ENCODE results near the gene SLC22A12. TPM values are rescaled to one million over a fixed set of nuclear protein-coding genes. Genes with fewer than 3 reads are reported as not detected.

The SLC22A12 gene
- total RNA-seq, 2 donors from 2014 or later: not detected

DNA sequence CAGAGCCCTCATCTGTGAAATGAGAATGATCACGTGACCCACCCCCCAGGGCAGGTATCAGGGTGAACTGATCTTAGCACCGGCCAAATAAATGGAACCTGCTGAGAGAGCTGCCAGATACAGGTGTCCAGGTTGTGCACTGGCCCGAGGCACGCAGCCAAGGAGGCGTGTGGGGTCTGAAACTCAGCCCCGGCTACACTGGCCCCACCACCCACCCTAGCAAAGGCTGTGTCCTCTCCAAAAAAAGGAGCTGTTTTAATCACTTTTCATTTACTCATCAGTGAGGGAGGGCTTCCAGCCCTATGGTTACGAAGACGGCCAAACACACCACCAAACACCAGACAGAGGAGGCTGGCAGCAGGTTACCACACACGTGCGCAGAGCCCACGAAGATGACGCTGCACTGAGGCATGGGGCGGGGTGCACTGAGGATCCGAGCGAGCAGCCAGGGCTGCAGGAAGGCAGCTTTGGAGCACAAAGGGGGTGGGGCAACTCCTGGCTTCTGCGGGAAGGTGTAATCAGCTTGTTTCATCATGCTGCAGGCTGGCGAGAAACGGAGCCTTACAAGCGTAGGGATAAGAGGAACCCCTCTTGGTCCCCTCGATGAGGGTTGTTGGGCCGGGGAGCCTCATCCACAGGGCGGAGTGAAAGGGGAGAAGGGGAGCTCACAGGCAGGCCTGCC, 19.5 kb upstream of the SLC22A12 start:
- no peak overlapping the region for H3K4me3 ChIP-seq
- ATAC-seq (ENCODE audit: insufficient number of reproducible peaks, low FRiP score, low read depth) (no peak), DNase-seq (ENCODE audit: low spot score) (no peak)
- no peaks in the 10 kb centered on the region for H3K27me3 ChIP-seq (replicated peaks; ENCODE audit: insufficient read depth)
- H3K36me3 ChIP-seq: no peaks in the 10 kb centered on the region
- TF ChIP-seq, protein P1, sequence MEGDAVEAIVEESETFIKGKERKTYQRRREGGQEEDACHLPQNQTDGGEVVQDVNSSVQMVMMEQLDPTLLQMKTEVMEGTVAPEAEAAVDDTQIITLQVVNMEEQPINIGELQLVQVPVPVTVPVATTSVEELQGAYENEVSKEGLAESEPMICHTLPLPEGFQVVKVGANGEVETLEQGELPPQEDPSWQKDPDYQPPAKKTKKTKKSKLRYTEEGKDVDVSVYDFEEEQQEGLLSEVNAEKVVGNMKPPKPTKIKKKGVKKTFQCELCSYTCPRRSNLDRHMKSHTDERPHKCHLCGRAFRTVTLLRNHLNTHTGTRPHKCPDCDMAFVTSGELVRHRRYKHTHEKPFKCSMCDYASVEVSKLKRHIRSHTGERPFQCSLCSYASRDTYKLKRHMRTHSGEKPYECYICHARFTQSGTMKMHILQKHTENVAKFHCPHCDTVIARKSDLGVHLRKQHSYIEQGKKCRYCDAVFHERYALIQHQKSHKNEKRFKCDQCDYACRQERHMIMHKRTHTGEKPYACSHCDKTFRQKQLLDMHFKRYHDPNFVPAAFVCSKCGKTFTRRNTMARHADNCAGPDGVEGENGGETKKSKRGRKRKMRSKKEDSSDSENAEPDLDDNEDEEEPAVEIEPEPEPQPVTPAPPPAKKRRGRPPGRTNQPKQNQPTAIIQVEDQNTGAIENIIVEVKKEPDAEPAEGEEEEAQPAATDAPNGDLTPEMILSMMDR (IDR thresholded peaks at IDR 0.05): no peak
- H3K9me3 ChIP-seq: no peaks in the 10 kb centered on the region
- no peaks in the 10 kb centered on the region for H3K4me1 ChIP-seq (ENCODE audit: control insufficient read depth in 1 of 2, low read depth in 2 of 2)
- no peak overlapping the region for H3K27ac ChIP-seq

DNA sequence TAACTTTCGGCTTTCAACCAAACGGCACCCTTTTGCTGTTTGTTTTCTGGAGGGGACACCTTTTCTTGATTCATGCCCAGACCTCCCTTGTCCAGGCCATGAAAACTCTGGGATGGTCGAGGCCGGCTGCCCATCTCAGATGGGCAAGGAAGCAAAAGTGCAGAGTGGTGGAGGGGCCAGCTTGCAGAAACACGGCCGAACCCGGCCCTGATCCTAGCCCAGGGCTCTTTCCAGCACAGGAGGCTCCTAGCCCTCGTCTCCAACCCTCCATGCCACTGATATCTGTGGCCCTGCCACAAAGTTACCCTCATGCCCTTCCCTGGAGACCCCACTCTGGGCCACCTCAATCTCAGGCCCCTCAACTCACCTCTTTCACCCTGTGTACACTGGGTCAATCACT, 18.9 kb upstream of the SLC22A12 start:
- no peak for ATAC-seq (ENCODE audit: insufficient number of reproducible peaks, low FRiP score, low read depth)
- TF ChIP-seq, protein P1 (IDR thresholded peaks at IDR 0.05): no peak
- Histone ChIP-seq H3K27ac (no peak overlapping the region), H3K9me3 (no peaks in the 10 kb centered on the region), H3K27me3 (replicated peaks; ENCODE audit: insufficient read depth) (no peaks in the 10 kb centered on the region), H3K36me3 (no peaks in the 10 kb centered on the region), H3K4me1 (ENCODE audit: control insufficient read depth in 1 of 2, low read depth in 2 of 2) (no peaks in the 10 kb centered on the region), H3K4me3 (no peak overlapping the region)
- no peak for DNase-seq (ENCODE audit: low spot score)

DNA sequence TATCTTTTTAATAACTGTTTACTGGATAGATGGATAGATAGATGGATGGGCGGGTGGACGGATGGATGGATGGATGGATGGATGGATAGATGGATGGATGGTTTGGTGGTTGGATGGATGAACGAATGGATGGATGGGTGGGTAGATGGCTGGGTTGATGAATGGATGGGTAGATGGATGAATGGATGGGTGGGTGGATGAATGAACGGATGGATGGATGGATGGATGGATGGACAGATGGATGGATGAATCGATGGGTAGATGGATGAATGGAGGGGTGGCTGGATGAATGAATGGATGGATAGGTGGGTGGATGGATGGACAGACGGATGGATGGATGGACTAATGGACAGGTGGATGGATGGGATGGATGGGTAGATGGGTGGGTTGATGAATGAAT, 13.8 kb upstream of the SLC22A12 start:
- TF ChIP-seq, protein P1 (IDR thresholded peaks at IDR 0.05): no peak
- no peaks in the 10 kb centered on the region for H3K27me3 ChIP-seq (replicated peaks; ENCODE audit: insufficient read depth)
- no peak overlapping the region for H3K4me3 ChIP-seq
- no peak for DNase-seq (ENCODE audit: low spot score)
- ATAC-seq (ENCODE audit: insufficient number of reproducible peaks, low FRiP score, low read depth): no peak
- no peaks in the 10 kb centered on the region for H3K9me3 ChIP-seq
- no peaks in the 10 kb centered on the region for H3K36me3 ChIP-seq
- no peak overlapping the region for H3K27ac ChIP-seq
- peaks cover 5 to 15% of the 10 kb centered on the region in 2 donors for H3K4me1 ChIP-seq (ENCODE audit: control insufficient read depth in 1 of 2, low read depth in 2 of 2)

DNA sequence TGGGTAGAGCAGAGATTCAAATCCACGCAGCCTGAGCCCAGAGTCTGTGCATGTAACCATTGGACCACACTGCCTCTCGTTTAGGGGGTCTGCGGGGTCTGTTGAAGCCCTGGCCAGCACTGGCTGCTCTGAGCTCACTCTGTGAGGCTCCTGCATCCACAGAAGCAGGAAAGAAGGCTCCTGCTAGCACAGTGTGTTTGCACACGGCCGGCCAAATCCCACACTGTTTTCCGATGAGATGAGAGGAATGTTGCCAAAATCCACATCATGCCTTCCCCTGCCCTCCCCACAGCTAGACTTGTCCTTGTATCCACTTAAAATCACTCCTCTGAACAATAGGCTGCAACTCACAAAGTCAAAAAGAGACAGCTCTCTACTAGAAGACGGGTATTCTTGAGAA, 10.6 kb upstream of the SLC22A12 start:
- Histone ChIP-seq H3K4me1 (ENCODE audit: control insufficient read depth in 1 of 2, low read depth in 2 of 2) (peaks cover 5 to 15% of the 10 kb centered on the region in 2 donors), H3K9me3 (no peaks in the 10 kb centered on the region), H3K36me3 (no peaks in the 10 kb centered on the region), H3K27ac (no peak overlapping the region), H3K4me3 (no peak overlapping the region), H3K27me3 (replicated peaks; ENCODE audit: insufficient read depth) (no peaks in the 10 kb centered on the region)
- ATAC-seq (ENCODE audit: insufficient number of reproducible peaks, low FRiP score, low read depth) (no peak), DNase-seq (ENCODE audit: low spot score) (no peak)
- TF ChIP-seq, protein P1 (IDR thresholded peaks at IDR 0.05): no peak

DNA sequence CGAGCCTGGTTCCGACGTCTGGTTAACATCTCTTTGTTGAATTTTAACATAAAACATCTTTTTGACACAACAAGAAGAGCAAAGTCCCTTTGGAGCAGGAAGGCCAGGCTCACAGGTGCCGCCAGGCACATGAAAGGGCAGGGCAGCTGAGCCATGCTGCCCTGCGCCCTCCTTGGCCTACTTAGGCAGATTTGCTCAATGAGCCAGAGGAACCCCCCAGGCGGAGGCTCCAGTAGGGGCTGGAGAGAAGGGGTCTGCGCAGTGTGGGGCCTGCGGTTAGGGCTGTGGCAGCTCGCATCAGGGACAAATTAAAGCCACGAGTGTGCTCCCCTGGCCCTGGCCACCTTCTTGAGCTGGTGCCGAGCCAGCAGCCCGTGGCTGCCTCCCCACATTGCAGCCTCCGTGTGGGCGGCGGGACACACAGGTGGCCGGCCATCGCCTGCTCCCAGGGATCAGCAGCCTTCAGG, 9.9 kb upstream of the SLC22A12 start:
- TF ChIP-seq, protein P1 (IDR thresholded peaks at IDR 0.05): no peak

More for the DNA sequence above, 9.9 kb upstream of the SLC22A12 start:
- DNase-seq (ENCODE audit: low spot score) (no peak), ATAC-seq (ENCODE audit: insufficient number of reproducible peaks, low FRiP score, low read depth) (no peak)
- H3K27me3 ChIP-seq (replicated peaks; ENCODE audit: insufficient read depth): no peaks in the 10 kb centered on the region
- H3K4me3 ChIP-seq: no peak overlapping the region
- no peaks in the 10 kb centered on the region for H3K36me3 ChIP-seq
- no peaks in the 10 kb centered on the region for H3K9me3 ChIP-seq
- H3K4me1 ChIP-seq (ENCODE audit: control insufficient read depth in 1 of 2, low read depth in 2 of 2): peaks cover 5 to 15% of the 10 kb centered on the region in 2 donors
- H3K27ac ChIP-seq: no peak overlapping the region

All from thoracic aorta (tissue), 2 donors.